Measurements from ENCODE around the gene PIGK.
A peak's percentile ranks its signal among the peaks of the same experiment; 100 is the strongest.

PIGK gene

GRCh38 chr1:77143529-77144121 is 75.6 kb downstream of the PIGK start:
- TF ChIP-seq, protein P1, sequence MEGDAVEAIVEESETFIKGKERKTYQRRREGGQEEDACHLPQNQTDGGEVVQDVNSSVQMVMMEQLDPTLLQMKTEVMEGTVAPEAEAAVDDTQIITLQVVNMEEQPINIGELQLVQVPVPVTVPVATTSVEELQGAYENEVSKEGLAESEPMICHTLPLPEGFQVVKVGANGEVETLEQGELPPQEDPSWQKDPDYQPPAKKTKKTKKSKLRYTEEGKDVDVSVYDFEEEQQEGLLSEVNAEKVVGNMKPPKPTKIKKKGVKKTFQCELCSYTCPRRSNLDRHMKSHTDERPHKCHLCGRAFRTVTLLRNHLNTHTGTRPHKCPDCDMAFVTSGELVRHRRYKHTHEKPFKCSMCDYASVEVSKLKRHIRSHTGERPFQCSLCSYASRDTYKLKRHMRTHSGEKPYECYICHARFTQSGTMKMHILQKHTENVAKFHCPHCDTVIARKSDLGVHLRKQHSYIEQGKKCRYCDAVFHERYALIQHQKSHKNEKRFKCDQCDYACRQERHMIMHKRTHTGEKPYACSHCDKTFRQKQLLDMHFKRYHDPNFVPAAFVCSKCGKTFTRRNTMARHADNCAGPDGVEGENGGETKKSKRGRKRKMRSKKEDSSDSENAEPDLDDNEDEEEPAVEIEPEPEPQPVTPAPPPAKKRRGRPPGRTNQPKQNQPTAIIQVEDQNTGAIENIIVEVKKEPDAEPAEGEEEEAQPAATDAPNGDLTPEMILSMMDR (IDR thresholded peaks at IDR 0.05), result no peak
- H3K27me3 Mint-ChIP-seq (ENCODE audit: low read depth, poor library complexity), result peaks cover 3% of the 10 kb centered on the region

DNA sequence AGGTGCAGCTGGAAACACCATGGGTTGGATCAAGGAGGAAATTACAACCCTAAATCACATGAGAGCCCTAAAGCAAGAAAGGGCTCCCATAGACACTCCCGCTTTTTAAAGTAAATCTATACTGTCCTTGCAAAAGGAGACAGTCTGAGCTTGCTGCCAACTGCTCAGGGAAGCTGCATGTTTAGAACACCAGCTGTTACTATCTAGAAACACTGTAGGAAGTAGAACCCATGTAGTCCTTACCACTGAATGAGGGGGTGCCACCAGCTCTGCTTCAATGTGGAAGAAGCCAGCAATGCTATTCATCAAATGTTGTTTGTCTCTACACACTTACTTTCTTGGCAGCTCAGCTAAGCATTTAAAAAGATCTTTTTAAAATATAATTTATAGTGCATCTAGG is 79.8 kb downstream of the PIGK start:
- Mint-ChIP-seq H3K4me3 (no peak overlapping the region), H3K27me3 (ENCODE audit: low read depth, poor library complexity) (peaks cover 3% of the 10 kb centered on the region), H3K9me3 (peaks cover 5% of the 10 kb centered on the region), H3K4me1 (no peaks in the 10 kb centered on the region), H3K27ac (no peak overlapping the region), H3K36me3 (ENCODE audit: low read depth) (peaks cover 6% of the 10 kb centered on the region)
- TF ChIP-seq, protein P1 (IDR thresholded peaks at IDR 0.05), result no peak
- no peak for DNase-seq

More at GRCh38 chr1:77143529-77144121, 75.6 kb downstream of the PIGK start:
- no peaks in the 10 kb centered on the region for H3K4me1 Mint-ChIP-seq
- DNase-seq, result no peak
- no peak overlapping the region for H3K4me3 Mint-ChIP-seq
- H3K36me3 Mint-ChIP-seq (ENCODE audit: low read depth), result no peaks in the 10 kb centered on the region
- H3K27ac Mint-ChIP-seq, result no peak overlapping the region
- H3K9me3 Mint-ChIP-seq, result no peaks in the 10 kb centered on the region

DNA sequence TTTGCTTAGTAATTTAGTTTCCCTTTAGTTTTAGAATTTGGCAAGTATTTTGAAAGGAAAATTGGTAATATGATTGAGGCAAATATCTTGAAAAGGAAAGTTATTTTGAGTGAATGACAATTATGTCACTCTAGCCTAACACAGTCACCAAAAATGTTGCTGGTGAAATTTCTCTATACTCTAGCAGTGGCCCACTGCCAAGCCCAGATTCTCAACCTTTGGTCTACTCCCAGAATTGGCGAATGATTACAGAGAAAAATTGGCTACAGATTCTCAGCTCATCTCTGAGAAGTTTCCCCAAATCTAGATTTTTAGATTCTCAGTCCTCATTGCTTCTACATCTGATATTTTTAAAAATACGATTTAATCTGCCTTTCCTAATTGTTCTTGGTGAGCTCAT is 84.9 kb downstream of the PIGK start:
- TF ChIP-seq, protein P1 (IDR thresholded peaks at IDR 0.05), result no peak
- Mint-ChIP-seq H3K36me3 (ENCODE audit: low read depth) (peaks cover 6% of the 10 kb centered on the region), H3K27ac (no peak overlapping the region), H3K9me3 (peaks cover 5% of the 10 kb centered on the region), H3K27me3 (ENCODE audit: low read depth, poor library complexity) (no peaks in the 10 kb centered on the region), H3K4me3 (no peak overlapping the region), H3K4me1 (no peaks in the 10 kb centered on the region)
- DNase-seq, result no peak

GRCh38 chr1:77133731-77134358 is 85.4 kb downstream of the PIGK start:
- Mint-ChIP-seq H3K27me3 (ENCODE audit: low read depth, poor library complexity) (no peaks in the 10 kb centered on the region), H3K36me3 (ENCODE audit: low read depth) (peaks cover 6% of the 10 kb centered on the region), H3K4me1 (no peaks in the 10 kb centered on the region), H3K27ac (no peak overlapping the region), H3K4me3 (no peak overlapping the region), H3K9me3 (peaks cover 5% of the 10 kb centered on the region)
- TF ChIP-seq, protein P1 (IDR thresholded peaks at IDR 0.05), result no peak
- no peak for DNase-seq

DNA sequence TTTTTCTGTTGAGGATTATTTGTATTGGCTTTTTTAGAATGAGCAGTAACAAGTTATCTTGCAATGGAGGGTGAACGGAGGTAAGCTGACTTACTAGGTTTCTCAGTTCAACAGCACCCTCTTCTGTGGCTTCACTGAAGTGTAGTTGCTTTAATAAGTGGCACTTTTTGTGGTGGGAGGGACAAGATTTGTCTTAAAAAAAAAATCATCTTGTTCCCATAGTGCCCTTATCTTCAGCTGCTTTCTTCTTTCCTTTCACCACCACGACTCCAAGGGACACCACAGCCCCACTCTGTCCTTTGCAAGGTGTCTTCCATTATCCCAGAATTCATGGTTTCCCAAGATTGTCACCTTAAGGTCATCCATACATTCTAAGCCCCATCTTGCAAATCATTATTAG is 92.9 kb downstream of the PIGK start:
- H3K4me3 Mint-ChIP-seq, result no peak overlapping the region
- no peaks in the 10 kb centered on the region for H3K4me1 Mint-ChIP-seq
- DNase-seq, result peak; percentile 14
- H3K27ac Mint-ChIP-seq, result no peak overlapping the region
- H3K9me3 Mint-ChIP-seq, result no peaks in the 10 kb centered on the region
- H3K27me3 Mint-ChIP-seq (ENCODE audit: low read depth, poor library complexity), result no peaks in the 10 kb centered on the region
- H3K36me3 Mint-ChIP-seq (ENCODE audit: low read depth), result no peaks in the 10 kb centered on the region
- TF ChIP-seq, protein P1 (IDR thresholded peaks at IDR 0.05), result peak; percentile 64

- Mint-ChIP-seq H3K27ac (no peak overlapping the region), H3K36me3 (ENCODE audit: low read depth) (peaks cover 4% of the 10 kb centered on the region), H3K4me1 (no peaks in the 10 kb centered on the region), H3K9me3 (no peaks in the 10 kb centered on the region), H3K4me3 (no peak overlapping the region), H3K27me3 (ENCODE audit: low read depth, poor library complexity) (no peaks in the 10 kb centered on the region)
- no peak for DNase-seq
- TF ChIP-seq, protein P1 (IDR thresholded peaks at IDR 0.05), result no peak
Measured at GRCh38 chr1:77121503-77121902, 97.7 kb downstream of the PIGK start.

All from nephron progenitor cell (in vitro differentiated cells).